Kidney glomerular epithelial cell (primary cell): ENCODE results near the gene KRTAP12-4.
"Not testable (repeated sequence)": the region's sequence is repeated elsewhere in the genome, so short reads cannot be mapped to it uniquely, and the experiment has no call there.

Source experiments
- DNase-seq: peaks from one replicate; lab custom pipeline; 2025; lab: John Stamatoyannopoulos, UW

KRTAP12-4 gene

GRCh38 chr21:44611551-44611950, 42.9 kb downstream of the KRTAP12-4 start:
- DNase-seq = no peak

GRCh38 chr21:44610157-44610843, 44.2 kb downstream of the KRTAP12-4 start:
- DNase-seq = not testable (repeated sequence)

- no peak for DNase-seq
These were observed 45.3 kb downstream of the KRTAP12-4 start for GRCh38 chr21:44609193-44609592.

- no peak for DNase-seq
These were observed 48.0 kb downstream of the KRTAP12-4 start for GRCh38 chr21:44606495-44606894.
